Renal cortex interstitium (tissue), 15 donors: ENCODE data around the gene PLA2G2A. TPM values are rescaled to one million over a fixed set of nuclear protein-coding genes. Genes with fewer than 3 reads are reported as not detected.
"Not testable (repeated sequence)": the region's sequence is repeated elsewhere in the genome, so short reads cannot be mapped to it uniquely, and the experiment has no call there.

Experiments
- DNase-seq, 11 donors: peaks; one replicate each; pipeline ENCODE4 v3.0.0-alpha.2; 2013; ENCODE audit warnings: low read depth in 9 of 11, low spot score in 4 of 11; ENCODE audit errors: extremely low read depth in 1 of 11
- long read RNA-seq, 16 experiments: transcript quantifications; one replicate each; lab custom pipeline, GENCODE V29; 2026
- polyA plus RNA-seq, 3 donors: library from polyadenylated mRNA; unstranded; fragments of 120-200 nt; gene quantifications; one replicate each; pipeline ENCODE4 v1.2.1, GENCODE V29; 2013; ENCODE audit not compliant: insufficient read length in 3 of 3

Gene PLA2G2A
- not detected for polyA plus RNA-seq
- long read RNA-seq, donor 1 = 0 reads
- long read RNA-seq, donor 2 = 0 reads
- long read RNA-seq, donor 3 = 0 reads
- long read RNA-seq, donor 4 = 0 reads
- long read RNA-seq, donor 5 = 0 reads
- long read RNA-seq, donor 6 = 0 reads
- long read RNA-seq, donor 7 = 0 reads
- long read RNA-seq, donor 8 = 0 reads
- long read RNA-seq, donor 9 = 0 reads
- long read RNA-seq, donor 10 = 0 reads
- long read RNA-seq, donor 11 = 0 reads
- long read RNA-seq, donor 12 = 0 reads
- long read RNA-seq, donor 13 = 0 reads
- long read RNA-seq, donor 14 = 0 reads
- long read RNA-seq, donor 15 = 0 reads
- long read RNA-seq, donor 16 = 0 reads

GRCh38 chr1:19979494-19979977 is at the start of gene PLA2G2A:
PLA2G2A (minus strand) TSS chr1:19979618; CDS start chr1:19978773, 845 bp downstream.
- DNase-seq = no peak

GRCh38 chr1:20028726-20029125 is 49.3 kb upstream of the PLA2G2A start:
- DNase-seq = no peak

DNA sequence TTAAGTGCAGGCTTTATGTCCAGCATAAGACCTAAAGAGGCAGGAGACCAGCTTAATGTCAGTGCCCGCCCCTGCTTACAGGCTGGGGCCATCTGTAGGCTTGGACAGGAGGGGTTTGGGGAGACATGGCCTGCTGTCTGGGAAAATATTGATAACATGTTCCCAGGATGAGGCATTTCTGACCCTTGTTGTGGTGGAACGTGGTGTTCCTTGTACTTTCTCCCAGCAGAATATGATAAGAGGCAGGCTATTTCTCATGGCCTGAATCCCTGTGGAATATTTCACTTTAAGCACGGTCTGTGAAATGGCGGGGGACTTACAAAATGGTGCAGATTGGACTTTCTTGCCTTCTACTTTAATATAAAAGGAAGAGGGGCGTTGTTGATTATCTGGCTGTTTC is 48.7 kb upstream of the PLA2G2A start:
- no peak for DNase-seq

DNA sequence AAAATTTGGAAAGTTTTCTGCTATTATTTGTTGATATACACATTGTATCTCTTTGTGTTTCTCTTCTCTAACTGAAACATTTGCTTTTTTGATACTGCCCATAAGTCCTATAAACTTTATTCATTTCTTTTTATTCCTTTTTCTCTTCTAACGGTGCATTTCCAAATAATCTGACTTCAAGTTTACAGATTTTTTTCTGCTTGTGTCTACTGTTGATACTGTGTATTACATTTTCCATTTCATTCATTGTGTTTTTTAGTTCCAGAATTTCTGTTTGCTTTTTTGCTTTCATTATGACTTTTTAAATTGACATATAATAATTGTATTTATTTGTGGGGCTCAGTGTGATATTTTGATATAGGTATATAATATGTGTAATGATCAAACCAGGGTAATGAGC is 38.3 kb upstream of the PLA2G2A start:
- no peak for DNase-seq

- no peak for DNase-seq
Observed at GRCh38 chr1:20014153-20014552, 34.7 kb upstream of the PLA2G2A start.

DNA sequence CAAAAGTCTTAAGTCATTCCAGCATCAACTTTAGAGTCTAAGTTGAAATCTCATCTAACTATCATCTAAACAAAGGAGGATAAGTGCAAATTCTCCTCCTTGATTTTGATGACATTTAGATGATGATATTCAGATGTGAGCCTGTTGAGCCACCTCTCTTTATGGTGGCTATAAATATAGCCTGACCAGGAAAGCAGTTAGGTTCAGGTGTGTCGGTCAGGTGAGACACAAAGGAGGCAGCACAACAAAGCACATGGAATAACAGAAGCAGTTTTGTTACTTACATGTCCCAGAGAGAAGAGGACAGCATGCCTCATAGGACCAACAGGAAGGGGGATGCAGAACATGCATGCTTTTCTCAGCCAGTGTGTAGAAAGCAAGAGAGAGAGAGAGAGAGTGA is 30.6 kb upstream of the PLA2G2A start:
- no peak for DNase-seq

GRCh38 chr1:20009212-20009611 is 29.8 kb upstream of the PLA2G2A start:
- no peak for DNase-seq

- DNase-seq = no peak
Observed at GRCh38 chr1:20008391-20008841, 29.0 kb upstream of the PLA2G2A start.

- not testable (repeated sequence) for DNase-seq
Observed at GRCh38 chr1:19998823-19999222, 19.4 kb upstream of the PLA2G2A start.

GRCh38 chr1:19990689-19991088 is 11.3 kb upstream of the PLA2G2A start:
- DNase-seq = no peak

- not testable (repeated sequence) for DNase-seq
Observed at GRCh38 chr1:19990182-19990582, 10.8 kb upstream of the PLA2G2A start.

DNA sequence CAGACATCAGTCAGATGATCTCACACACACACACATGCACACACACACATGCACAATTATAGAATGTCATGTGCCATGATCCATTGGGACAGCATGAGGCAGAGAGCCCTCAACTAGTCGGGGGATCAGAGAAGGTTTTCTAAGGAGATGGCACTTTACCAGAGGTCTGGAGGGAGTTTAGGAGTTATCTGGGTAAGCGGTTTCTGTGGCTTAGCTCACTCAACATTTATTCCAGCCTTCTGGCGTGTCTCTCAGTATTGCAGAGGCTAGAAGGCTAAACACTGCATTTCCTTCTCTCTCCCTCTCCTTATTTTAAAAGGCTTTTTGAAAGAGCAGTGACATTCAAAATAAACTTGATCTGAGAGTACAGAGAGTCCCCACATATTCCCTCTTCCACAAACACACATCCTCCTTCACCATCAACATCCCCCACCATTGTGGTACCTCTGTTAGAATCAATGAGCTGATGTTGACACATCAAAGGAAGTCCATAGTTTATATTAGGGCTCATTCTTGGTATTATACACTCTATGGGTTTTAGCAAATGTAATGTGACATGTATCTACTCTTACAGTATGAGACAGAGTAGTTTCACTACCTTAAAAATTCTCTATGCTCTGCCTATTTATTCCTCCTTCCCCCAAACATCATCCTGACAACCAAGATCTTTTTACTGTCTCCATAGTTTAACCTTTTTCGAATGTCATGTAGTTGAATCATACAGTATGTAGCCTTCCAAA is 9.0 kb upstream of the PLA2G2A start:
- no peak for DNase-seq

DNA sequence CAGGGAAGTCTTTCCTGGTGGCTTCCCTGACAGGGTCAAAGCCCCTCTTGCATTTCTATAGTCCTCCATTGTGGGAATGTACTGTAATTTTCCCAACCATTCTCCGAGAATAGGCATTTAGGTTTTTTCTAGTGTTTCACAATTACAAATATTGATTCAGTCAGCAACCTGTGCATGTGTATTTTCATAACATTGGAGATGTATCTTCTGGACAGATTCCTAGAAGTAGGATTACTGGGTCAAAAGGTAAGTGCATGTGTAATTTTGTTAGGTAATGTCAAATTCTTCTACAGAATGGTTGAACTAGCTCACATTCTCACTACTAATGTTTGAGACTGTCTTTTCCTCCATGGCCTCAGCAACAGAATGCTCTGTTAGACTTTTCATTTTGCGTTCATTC is 8.3 kb upstream of the PLA2G2A start:
- DNase-seq = no peak

DNA sequence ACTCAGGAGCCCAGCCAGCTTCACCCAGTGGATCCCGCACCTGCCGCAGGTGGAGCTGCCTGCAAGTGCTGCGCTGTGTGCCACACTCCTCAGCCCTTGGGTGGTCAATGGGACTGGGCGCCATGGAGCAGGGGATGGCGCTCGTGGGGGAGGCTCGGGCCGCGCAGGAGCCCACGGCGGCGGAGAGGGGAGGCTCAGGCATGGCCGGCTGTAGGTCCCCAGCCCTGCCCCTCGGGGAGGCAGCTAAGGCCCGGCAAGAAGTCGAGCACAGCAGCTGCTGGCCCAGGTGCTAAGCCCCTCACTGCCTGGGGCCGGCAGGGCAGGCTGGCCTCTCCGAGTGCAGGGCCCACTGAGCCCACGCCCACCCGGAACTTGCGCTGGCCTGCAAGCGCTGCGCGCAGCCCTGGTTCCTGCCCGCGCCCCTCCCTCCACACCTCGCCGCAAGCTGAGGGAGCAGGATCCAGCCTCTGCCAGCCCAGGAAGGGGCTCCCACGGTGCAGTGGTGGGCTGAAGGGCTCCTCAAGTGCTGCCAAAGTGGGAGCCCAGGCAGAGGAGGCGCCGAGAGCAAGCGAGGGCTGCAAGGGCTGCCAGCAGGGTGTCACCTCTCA is 5.1 kb upstream of the PLA2G2A start:
- not testable (repeated sequence) for DNase-seq

- DNase-seq = no peak
Observed at GRCh38 chr1:19981507-19982312, 2.3 kb upstream of the PLA2G2A start.

DNA sequence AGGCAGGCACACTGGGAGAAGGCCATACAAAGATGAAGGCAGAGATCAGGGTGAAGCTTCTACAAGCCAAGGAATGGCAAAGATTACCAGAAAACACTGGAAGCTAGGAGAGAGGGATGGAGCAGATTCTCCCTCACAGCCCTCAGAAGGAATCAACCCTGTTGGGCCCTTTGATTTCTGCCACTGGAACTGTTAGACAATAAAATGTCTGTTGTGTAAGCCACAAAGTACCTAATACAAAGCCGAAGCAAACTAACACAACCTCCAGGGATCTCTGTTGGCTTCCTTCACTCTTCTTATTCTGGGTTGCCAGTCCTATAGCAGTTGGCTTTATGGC is 1.7 kb upstream of the PLA2G2A start:
- no peak for DNase-seq

- DNase-seq = no peak
Observed at GRCh38 chr1:19980314-19980713, 896 bp upstream of the PLA2G2A start.

GRCh38 chr1:19978143-19978542 is 1.3 kb downstream of the PLA2G2A start:
- no peak for DNase-seq

DNA sequence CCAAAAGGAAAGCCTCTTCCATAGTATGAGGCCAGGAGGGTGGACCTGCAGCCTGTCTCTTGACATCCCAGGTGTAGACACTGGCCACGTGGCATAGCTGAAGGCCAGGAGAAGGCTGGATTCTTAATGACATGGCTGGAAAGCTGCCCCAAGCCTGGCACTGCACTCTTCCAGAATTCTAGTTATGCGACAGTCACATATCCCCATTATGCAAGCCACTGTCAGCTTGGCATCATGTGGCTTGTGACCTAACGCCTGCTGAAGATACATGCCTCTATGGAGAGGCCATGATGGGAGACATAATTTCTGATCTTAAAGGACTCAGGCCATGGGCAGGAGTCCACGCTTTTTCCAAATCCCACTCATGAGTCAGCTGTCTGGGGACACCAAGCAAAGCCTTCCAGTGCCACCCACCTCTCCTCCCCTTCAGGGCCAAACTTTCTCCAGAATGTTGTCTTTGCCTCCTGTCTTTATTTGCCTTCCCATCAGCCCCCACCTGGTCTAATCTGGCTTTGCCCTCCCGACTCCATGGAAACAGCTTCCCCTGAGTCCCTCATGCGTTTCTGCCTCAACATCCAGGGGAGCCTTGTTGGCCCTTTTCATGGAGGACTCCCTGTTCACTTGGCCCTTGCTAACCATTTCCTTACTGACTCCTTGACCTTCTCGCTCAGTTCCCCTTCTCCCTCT is 3.0 kb downstream of the PLA2G2A start:
- no peak for DNase-seq
